ENCODE results near the gene CPN1. TPM values are rescaled to one million over a fixed set of nuclear protein-coding genes. Genes with fewer than 3 reads are reported as not detected.

The CPN1 gene
- total and polyA plus RNA-seq, 2 experiments from 2014 or later: 0.32 TPM; not detected in 1

- no peak for TF ChIP-seq NANOG (IDR thresholded peaks at IDR 0.05; ENCODE audit: borderline replicate concordance)
- no peak for TF ChIP-seq EZH2phosphoT487 (IDR thresholded peaks at IDR 0.05; ENCODE audit: unreplicated experiment)
- no peak for TF ChIP-seq CTCF (conservative IDR thresholded peaks at IDR 0.05; ENCODE audit: low read depth in 2 of 2)
- TF ChIP-seq STAT1 (IDR thresholded peaks at IDR 0.05; ENCODE audit: unreplicated experiment): no peak
- no peak for TF ChIP-seq ZNF114 (CRISPR knock-in tag; IDR thresholded peaks at IDR 0.05)
- TF ChIP-seq EZH2 (IDR thresholded peaks at IDR 0.05; ENCODE audit: low read depth, unreplicated experiment): no peak
- no peak for TF ChIP-seq REST (IDR thresholded peaks at IDR 0.05; ENCODE audit: unreplicated experiment)
- TF ChIP-seq POLR2AphosphoS5 (IDR thresholded peaks at IDR 0.05; ENCODE audit: low read depth): no peak
Measured at GRCh38 chr10:100014071-100014762, 67.5 kb downstream of the CPN1 start (continued).

GRCh38 chr10:100013621-100014020 lies 68.0 kb downstream of the CPN1 start:
- H3K27ac ChIP-seq (ENCODE audit: low read depth): no peak overlapping the region
- no peaks in the 10 kb centered on the region for H3K36me3 ChIP-seq (ENCODE audit: insufficient read depth)
- Mint-ChIP-seq H3K4me3 (no peak overlapping the region), H3K27ac (no peak overlapping the region), H3K36me3 (ENCODE audit: low read depth) (no peaks in the 10 kb centered on the region), H3K4me1 (peaks cover 9% of the 10 kb centered on the region), H3K27me3 (ENCODE audit: insufficient read depth, low read depth, poor library complexity) (peaks cover 7% of the 10 kb centered on the region), H3K9me3 (no peaks in the 10 kb centered on the region)
- peaks cover 2% of the 10 kb centered on the region; the same call in 1 of the 2 replicates for H3K79me2 ChIP-seq (replicated peaks; ENCODE audit: insufficient read depth)
- no peaks in the 10 kb centered on the region; the same call in 1 of the 2 replicates for H3F3A ChIP-seq (replicated peaks; ENCODE audit: low read depth)
- ATAC-seq: no peak
- peak overlapping the region; percentile 52; the same call in 1 of the 2 replicates for H2AFZ ChIP-seq
- no peaks in the 10 kb centered on the region for H4K20me1 ChIP-seq (replicated peaks; ENCODE audit: insufficient read depth)
- 0 out of 2 replicates have a peak, but pooled peaks cover 7% of the 10 kb centered on the region for H3K27me3 ChIP-seq (ENCODE audit: insufficient read depth)
- no peak overlapping the region for H3K4me2 ChIP-seq
- no peaks in the 10 kb centered on the region for H3K9me2 ChIP-seq (ENCODE audit: insufficient read depth)
- no peak overlapping the region for H3K4me3 ChIP-seq
- peaks cover 11% of the 10 kb centered on the region; the same call in 1 of the 2 replicates for H3K4me1 ChIP-seq (ENCODE audit: insufficient read depth)
- no peak for DNase-seq (ENCODE audit: low spot score)
- TF ChIP-seq JUNB (IDR thresholded peaks at IDR 0.05; ENCODE audit: unreplicated experiment): no peak
- TF ChIP-seq STAT1 (IDR thresholded peaks at IDR 0.05; ENCODE audit: unreplicated experiment): no peak
- no peak for TF ChIP-seq EZH2phosphoT487 (IDR thresholded peaks at IDR 0.05; ENCODE audit: unreplicated experiment)
- TF ChIP-seq ZNF462 (CRISPR knock-in tag; IDR thresholded peaks at IDR 0.05): no peak
- no peak for TF ChIP-seq NANOG (IDR thresholded peaks at IDR 0.05; ENCODE audit: borderline replicate concordance)
- no peak for TF ChIP-seq CREB1 (CRISPR knock-in tag; IDR thresholded peaks at IDR 0.05; ENCODE audit: low read depth)
- TF ChIP-seq ETS1 (IDR thresholded peaks at IDR 0.05): no peak
- TF ChIP-seq POLR2AphosphoS5 (IDR thresholded peaks at IDR 0.05; ENCODE audit: low read depth): no peak
